HPDE6-E6E7 (cell line): ENCODE measurements around the gene PLXNA3.

Source experiments
- DNase-seq: peaks from one replicate; pipeline ENCODE4 v3.0.0; 2011; ENCODE audit warnings: missing footprints; ENCODE audit errors: extremely low spot score

The PLXNA3 gene

DNA sequence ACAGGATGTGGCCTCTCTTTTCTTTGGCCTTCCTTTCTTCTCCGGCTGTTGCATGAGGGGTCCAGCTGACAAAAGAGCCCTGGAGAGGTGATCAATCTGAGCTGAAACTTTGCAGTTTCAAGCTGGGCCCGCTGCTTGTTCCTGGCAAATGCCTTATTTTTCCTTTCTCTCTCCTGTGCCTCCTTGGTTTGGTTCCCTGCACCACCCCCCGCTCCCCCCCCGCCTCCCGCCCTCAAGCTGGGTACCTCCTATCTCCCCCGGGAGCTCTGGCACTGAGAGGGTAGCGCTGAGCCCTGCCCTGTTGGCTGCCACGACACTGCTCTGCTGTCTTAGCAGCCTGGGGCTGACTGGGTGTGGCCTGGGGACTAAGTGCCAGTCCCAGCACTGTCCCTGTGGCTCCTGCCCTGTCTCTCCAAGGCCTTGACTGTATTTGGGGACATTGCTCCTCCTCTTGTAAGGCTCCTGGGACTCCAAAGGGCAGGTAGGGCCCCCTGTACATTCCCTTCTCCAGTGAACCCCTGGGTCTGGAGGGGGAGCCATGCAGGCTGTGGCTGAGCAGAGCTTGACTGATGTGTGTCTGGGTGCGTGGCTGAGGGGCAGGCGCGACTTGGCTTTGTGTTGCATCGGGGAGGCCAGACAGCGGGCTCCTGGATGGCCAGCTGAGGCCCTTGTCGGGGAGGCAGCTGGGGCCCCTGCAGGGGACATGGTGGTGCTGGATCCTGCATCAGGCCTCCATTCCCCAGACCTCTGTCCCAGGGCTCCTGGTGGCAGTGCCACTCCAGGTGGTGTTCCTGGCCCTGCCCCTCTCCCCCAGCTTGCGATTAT, 1.1 kb downstream of the PLXNA3 start:
- no peak for DNase-seq

DNA sequence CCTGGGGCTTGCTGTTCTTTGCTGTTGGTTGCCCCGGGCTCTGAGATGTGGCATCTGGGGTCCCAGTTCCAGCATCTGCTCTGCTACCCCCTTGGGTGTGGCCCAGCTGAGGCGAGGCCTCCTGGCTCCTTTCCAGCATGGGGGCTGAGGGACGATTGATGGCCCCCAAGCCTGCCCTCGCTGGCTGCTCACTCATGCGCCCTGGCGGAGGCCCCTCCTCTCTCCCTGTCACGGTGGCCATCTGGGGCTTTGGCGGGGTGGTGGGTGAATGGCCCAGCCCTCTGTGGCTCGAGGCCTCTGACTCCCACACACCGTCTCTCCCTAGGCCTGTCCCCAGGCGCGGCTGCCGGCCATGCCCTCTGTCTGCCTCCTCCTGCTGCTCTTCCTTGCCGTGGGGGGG, 1.8 kb downstream of the PLXNA3 start:
- DNase-seq: no peak

DNA sequence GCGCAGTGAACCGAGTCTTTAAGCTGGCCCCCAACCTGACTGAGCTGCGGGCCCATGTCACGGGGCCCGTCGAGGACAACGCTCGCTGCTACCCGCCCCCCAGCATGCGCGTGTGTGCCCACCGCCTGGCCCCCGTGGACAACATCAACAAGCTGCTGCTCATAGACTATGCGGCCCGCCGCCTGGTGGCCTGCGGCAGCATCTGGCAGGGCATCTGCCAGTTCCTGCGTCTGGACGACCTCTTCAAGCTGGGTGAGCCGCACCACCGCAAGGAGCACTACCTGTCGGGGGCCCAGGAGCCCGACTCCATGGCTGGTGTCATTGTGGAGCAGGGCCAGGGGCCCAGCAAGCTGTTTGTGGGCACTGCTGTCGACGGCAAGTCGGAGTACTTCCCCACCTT, 2.2 kb downstream of the PLXNA3 start:
- DNase-seq: no peak

DNA sequence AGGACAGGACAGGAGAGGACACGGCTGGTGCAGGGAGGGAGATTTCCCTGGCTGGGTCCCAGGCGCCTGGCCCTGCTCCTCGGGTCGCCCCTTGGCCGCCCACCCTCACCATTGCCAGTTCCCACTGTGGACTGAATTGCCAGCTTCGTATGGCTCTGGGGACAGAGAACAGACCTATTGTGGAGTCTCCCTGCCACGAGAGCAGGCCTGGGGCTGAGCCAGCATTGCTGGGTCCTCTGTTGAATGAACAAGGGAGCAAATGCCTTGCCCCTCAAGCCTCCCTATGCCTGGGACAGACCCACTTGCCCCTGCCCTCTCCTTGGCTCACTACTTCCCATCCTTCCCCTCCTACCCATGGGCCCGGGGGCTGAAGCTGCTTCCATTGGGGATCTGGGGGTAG, 4.3 kb downstream of the PLXNA3 start:
- DNase-seq: no peak

DNA sequence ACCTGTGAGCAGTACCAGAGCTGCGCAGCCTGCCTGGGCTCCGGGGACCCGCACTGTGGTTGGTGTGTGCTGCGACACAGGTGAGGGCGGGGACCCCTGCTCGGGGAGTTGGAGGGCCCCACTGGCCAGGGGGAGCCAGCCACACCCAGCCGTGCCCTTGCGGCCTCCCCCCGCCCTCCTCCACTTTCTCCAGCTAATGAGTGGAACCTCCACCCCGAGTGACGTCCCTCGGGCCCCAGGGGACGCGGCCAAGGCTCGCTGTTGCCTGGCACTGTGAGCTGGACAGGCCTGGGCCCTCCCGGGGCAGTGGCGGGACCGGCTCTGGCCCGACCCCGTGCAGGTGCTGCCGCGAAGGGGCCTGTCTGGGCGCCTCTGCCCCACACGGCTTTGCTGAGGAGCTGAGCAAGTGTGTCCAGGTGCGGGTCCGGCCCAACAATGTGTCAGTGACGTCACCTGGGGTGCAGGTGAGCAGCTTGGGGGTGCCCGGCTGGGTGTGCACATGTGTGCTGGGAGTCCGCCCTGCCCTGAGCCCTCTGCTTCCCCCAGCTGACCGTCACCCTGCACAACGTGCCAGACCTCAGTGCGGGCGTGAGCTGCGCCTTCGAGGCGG, 5.6 kb downstream of the PLXNA3 start:
- no peak for DNase-seq

DNA sequence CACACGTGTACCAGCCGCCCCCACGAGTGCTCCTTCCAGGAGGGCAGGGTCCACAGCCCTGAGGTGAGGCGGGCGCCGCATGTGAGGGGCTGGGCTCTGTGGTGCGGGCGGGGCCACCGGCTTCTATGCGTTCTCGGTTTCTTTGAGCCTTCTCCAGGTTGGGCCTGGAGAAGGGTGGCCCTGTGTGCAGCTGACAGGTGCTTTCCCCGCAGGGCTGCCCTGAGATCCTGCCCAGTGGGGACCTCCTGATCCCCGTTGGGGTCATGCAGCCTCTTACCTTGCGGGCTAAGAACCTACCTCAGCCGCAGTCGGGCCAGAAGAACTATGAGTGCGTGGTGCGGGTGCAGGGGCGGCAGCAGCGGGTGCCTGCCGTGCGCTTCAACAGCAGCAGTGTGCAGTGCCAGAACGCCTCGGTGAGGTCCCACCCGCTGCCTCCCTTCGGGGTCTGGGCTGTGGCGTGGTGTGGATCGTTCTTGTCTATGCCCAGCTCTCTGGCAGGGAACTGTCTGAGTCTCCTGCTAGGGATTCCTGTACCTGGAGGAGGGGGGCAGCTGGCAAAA, 6.8 kb downstream of the PLXNA3 start:
- no peak for DNase-seq

DNA sequence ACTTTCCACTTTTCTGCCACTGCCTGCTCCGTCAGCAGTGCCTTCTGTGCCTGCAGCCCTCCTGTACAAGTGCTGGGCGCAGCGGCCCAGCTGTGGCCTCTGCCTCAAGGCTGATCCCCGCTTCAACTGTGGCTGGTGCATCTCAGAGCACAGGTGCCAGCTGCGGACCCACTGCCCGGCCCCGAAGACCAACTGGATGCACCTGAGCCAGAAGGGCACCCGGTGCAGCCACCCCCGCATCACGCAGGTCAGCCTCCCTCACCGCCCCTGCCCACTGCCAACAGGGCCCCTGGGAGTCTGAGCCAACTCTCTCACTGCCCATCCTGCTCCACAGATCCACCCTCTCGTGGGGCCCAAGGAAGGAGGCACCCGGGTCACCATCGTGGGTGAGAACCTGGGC, 7.5 kb downstream of the PLXNA3 start:
- DNase-seq: no peak

DNA sequence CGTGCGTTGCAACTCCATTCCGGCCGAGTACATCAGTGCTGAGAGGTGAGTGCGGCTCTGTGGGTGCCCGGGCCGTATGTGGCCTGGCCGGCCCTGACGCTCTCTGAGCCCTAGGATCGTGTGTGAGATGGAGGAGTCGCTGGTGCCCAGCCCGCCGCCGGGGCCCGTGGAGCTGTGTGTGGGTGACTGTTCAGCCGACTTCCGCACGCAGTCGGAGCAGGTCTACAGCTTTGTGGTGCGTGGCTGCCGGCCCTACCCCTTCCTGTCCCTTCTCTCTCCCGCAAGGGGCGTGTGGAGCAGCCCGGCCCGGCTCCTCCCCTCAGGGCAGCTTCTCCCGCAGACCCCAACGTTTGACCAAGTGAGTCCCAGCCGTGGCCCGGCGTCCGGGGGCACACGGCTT, 8.0 kb downstream of the PLXNA3 start:
- no peak for DNase-seq

DNA sequence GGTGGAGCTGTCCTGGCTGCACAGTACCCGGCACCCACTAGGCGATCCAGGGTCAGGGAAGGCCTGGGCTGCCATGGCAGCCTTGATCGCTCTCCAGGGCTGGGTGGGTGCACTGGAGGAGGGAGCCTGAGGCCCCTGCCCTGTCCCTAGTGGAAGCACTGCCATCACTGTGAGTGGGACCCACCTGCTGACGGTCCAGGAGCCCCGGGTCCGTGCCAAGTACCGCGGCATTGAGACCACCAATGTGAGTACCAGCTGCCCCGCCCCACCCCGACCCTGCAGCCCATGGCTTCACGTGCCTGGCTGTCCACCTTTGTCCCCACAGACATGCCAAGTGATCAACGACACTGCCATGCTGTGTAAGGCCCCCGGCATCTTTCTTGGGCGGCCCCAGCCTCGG, 8.8 kb downstream of the PLXNA3 start:
- no peak for DNase-seq

DNA sequence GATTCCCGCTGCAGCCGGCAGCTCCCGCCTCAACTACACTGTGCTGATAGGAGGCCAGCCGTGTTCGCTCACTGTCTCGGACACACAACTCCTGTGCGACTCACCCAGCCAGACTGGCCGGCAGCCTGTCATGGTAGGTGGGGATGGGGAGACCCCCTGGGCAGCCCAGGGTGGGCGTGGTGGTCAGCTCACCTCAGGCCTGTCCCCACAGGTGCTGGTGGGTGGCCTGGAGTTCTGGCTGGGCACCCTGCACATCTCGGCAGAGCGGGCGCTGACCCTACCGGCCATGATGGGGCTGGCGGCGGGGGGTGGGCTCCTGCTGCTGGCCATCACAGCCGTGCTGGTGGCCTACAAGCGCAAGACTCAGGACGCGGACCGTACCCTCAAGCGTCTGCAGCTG, 9.5 kb downstream of the PLXNA3 start:
- DNase-seq: no peak

DNA sequence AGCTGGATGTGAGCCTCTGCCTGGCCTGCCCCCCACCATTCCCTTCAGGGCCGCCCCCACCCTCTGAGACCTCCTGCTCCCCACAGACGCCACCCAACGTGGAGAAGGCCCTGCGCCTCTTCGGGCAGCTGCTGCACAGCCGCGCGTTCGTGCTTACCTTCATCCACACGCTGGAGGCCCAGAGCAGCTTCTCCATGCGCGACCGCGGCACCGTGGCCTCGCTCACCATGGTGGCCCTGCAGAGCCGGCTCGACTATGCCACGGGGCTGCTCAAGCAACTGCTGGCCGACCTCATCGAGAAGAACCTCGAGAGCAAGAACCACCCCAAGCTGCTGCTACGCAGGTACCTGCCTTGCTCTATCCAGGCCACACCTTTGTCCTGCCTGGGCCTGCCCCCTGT, 10.1 kb downstream of the PLXNA3 start:
- DNase-seq: no peak

DNA sequence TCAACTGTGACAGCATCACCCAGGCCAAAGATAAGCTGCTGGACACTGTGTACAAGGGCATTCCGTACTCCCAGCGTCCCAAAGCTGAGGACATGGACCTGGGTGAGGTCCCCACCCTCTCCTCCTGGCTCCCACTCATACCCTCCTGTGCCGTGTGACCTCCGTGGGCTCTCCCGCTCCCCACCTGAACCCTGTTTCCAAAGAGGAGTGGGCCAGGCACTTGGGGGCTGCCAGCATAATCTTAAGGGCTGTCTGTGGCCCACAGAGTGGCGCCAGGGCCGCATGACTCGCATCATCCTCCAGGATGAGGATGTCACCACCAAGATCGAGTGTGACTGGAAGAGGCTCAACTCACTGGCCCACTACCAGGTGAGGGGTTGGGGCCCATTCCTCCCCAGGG, 11.0 kb downstream of the PLXNA3 start:
- DNase-seq: no peak

DNA sequence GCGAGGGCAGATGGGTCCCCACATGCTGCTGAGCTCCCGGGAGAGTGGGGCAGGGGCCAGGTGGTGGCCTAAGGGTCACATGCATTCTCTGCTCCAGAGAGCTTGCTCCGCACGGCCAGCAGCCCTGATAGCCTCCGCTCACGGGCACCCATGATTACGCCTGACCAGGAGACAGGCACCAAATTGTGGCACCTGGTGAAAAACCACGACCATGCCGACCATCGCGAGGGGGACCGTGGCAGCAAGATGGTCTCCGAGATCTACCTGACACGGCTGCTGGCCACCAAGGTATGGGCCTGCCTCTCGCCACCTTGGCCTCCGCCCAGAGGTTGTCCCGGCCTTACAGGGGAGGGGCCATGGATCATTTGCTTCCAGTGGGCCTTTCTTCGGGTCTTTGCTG, 11.8 kb downstream of the PLXNA3 start:
- no peak for DNase-seq

DNA sequence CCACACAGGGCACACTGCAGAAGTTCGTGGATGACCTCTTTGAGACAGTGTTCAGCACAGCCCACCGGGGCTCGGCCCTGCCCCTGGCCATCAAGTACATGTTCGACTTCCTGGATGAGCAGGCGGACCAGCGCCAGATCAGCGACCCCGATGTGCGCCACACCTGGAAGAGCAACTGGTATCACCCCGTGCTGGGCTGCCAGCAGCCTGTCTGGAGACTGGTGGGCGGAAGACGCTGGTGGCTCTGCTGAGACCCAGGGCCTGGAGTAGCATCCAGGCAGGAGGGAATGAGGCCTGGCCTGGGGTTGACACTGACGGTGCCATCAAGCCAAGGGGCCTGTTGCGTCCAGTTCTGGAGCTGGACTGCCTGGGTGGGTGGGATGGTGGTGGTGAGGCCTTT, 12.4 kb downstream of the PLXNA3 start:
- DNase-seq: no peak

DNA sequence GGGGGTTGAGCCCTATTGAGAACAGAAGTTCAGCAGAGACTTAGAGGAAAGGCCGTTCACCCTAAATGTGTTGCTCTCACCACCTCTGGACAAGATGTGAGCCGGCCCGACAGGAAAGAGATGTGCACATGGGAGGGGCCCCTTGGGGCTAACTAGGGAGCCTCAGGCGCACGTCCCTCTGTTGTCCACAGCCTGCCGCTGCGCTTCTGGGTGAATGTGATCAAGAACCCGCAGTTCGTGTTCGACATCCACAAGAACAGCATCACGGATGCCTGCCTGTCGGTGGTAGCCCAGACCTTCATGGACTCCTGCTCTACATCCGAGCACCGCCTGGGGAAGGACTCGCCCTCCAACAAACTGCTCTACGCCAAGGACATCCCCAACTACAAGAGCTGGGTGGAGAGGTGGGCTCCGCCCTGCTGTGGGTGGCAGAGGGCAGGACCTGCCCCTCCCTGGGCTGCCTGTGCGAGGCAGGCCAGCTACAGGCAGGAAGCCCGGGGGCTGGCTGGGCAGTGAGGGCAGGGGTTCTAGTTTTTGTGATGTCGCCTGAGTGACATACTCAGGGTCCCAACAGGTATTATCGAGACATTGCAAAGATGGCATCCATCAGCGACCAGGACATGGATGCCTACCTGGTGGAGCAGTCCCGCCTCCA, 13.0 kb downstream of the PLXNA3 start:
- DNase-seq: no peak

DNA sequence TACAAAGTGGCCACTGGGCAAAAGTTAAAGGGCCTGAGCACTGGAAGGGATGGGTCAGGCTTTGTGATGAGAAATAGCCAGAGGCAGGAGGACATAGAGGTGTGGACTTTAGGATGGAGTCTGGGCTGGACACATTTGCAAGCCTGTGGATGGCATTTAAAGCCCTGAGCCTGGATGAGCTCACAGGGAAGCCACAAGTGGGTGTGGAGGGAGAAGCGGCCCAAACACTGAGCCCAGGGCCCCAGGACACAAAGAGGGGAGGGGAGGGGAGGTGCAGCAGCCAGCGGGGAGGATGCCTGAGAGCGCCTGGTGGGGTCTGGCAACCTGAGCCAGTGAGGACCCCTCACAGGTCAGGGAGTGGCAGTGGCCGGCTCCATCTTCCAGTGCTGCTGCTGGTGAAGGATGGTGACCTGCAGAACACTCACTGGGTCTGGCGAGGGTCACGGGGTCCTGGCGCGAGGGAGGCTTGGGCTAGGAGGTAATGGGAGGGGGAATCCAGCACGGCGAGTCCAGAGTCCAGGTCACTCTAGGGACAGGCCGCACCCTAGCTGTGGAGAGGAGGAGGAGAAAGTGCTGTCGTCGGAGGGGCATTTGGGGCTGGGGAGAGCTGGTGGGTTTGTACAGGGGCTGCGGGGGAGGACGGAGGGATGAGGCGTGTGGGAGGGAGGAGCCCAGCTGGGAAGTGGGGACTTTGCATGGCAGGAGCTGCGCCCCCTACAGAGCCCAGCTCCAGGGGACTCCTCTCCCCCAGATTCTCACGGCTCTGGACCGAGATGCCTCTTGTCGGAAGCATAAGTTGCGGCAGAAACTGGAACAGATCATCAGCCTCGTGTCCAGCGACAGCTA, 14.0 kb downstream of the PLXNA3 start:
- no peak for DNase-seq

DNA sequence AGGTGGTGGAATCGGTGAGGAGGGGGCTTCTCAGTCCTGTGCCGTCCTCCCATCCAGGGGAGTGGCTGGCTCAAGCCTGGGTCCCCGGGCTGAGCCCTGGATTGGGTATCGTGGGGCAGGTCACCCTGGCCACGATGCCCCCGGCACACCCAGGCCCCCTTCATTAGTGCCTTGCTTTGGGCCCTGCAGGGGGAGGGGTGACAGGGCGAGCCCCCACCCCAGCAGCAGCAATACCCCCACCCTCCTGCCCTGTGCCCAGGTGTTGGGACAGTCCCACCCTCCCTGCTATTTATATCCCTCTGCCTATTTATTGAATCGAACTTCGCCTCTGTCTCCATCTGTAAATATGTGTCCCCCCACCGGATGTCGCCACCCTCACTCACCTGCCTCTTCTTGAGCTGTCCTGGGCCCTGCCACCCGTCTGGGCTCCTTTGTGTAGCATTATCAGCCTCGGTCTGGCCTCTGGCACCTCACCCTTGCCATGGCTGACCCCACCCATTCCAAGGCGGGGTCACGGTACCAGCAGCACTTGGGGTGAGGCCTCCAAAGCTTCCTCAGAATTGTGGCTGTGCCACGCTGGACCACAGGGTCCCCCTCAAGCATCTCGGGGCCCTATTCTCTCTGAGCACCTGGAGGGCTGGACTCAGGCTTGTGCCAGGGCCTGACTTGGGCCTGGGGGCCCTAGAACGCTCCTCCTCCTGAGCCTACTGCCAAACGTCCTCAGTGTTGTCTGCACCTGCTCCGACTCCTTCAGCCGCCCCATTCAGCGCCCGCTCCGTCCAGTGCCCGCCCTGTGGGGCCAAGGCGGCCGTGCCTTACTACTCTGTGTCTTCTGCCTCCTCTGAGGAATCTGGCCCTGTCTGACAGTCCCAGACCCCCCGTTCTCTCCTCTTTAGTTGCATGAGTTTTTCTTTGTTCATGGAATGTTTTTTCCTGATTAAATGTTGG, 14.9 kb downstream of the PLXNA3 start:
- no peak for DNase-seq

DNA sequence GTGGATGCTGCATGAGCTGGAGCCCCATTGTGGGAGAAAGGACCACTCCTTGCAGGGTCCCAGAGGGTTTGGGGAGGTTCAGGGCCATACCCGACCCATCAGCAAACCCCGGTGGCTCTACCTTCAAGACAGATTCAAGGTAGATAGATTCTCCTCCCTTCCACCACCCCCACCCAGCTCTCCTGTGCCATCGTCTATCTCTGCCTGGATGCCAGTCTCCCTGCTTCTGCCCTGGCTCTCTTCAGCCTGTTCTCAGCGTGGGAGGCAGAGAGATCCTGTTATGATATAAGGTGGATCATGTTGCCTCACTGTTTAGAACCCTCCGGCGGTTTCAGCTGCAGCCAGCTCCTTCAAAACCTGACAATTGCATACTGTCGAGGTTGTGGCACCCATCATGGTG, 15.6 kb downstream of the PLXNA3 start:
- no peak for DNase-seq

DNA sequence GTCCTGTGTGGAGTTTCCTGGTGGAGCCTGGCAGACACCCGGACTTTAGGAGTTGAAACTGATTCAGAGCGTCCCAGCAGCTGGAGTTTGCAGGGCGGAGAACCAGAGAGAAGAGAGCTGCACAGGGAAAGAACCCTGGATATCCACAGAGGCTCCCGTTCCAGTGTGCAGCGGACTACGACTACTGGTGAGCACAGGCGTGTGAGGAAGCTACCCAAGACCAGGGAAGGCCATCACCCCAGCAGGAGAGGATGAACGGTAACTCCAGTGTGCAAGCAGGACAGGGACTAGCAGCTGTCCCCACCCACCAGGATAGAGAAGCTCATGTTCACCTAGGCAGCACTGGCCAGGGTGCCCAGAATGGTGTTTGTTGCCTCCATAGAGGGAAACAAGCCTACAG, 18.7 kb downstream of the PLXNA3 start:
- no peak for DNase-seq

DNA sequence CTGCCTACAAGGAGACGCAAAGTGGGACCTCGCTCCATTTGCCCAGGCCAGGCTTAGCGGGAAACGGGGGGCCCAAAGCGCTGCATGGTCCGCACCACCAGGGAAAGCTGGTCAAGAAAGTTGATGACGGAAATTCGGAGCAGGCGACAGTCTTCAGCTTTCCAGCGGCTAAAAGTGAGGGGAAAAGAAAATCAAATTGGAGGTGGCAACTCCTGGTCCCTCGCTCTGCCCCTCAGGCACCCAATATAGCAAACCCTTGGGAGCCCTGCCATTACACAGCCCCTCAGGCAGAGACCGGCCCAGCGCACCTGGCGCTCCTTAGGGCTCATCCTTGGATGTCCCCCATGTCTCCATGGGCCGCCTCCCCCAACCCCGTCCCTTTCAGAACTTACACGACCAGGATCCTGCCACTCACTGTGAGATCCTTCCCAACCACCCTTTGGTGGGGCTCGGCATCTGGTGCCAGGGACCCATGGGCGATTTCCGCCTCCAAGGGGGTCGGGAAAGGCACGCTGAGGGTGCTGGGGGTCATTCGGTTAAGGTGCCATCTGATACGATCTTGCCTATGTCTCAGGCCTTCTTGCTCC, 19.9 kb downstream of the PLXNA3 start:
- no peak for DNase-seq
